ENCODE data around the gene TUBB6.

Gene TUBB6

DNA sequence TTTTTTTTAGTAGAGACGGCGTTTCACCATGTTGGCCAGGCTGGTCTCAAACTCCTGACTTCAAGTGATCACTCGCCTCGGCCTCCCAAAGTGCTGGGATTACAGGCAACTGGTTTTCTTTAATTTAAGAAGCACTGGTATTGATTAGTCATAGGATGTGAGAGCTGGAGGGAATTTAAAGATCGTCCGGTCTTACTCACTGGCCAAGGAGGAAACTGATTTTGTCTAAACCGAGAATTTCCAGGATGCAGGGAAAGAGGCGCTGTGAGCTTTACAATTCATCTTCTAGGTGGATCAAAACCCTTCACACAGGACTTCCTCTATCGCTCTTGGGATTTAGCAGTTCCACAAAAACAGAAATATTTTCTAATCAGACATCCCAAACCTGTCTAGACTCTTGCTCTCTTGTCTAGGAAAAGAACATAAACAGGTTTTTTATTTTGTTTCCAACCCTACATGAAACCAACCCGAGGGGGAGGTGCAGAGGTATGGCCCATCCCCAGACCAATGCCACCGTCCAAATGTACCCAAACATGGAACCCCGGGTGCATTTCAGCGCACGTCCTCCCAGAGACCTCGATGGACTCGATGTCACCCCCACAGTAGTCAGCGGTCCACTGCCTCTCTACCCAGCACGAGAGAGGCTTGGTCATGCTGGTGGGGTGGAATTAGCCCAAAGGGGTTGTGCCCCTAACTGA, 12.5 kb upstream of the TUBB6 start:
- no peak for TF ChIP-seq ARNT (IDR thresholded peaks at IDR 0.05)
- no peak for TF ChIP-seq HDGF (IDR thresholded peaks at IDR 0.05; ENCODE audit: borderline replicate concordance)
- no peak for TF ChIP-seq TARDBP (IDR thresholded peaks at IDR 0.05)
- no peak for TF ChIP-seq SP1 (IDR thresholded peaks at IDR 0.05)
- TF ChIP-seq SUZ12 (IDR thresholded peaks at IDR 0.05) = no peak
- no peak for TF ChIP-seq FOXK2 (IDR thresholded peaks at IDR 0.05)
- no peak for TF ChIP-seq BHLHE40 (IDR thresholded peaks at IDR 0.05; ENCODE audit: borderline replicate concordance)
- TF ChIP-seq L3MBTL2 (conservative IDR thresholded peaks at IDR 0.05) = no peak
- no peak for TF ChIP-seq LEF1 (IDR thresholded peaks at IDR 0.05; ENCODE audit: borderline replicate concordance)
- TF ChIP-seq PKNOX1 (IDR thresholded peaks at IDR 0.05) = no peak
- no peak for TF ChIP-seq NFRKB (IDR thresholded peaks at IDR 0.05)
- TF ChIP-seq FOXM1 (IDR thresholded peaks at IDR 0.05; ENCODE audit: borderline replicate concordance) = no peak
- no peak for TF ChIP-seq ZNF384 (IDR thresholded peaks at IDR 0.05)
- no peak for TF ChIP-seq FOXA1 (IDR thresholded peaks at IDR 0.05)
- TF ChIP-seq CTBP1 (IDR thresholded peaks at IDR 0.05; ENCODE audit: borderline replicate concordance) = no peak
- no peak for TF ChIP-seq ELF4 (IDR thresholded peaks at IDR 0.05)
- DNase-seq (ENCODE audit: extremely low spot score) = no peak
- ChIA-PET POLR2A (no interaction called here), CTCF (interaction anchor here (0.6 kb wide), 1 partner anchor 329 kb away, joined by 3 read pairs; no protein-coding TSS in a partner anchor)

DNA sequence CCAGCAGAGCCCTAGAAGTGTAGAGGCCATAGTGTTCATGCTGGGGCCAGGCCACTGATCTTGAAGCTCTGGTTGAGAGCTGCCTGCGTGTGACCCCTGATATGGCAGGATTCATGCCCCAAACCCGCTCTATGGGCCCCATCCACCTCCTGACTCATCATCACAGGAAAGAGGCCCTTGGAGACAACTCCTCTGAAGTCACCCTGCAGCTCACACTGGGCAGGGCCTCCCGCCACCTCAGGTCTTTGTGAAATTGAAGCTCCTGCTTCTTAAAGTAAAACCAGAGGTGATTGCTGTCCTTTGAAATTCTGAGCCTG, 12.0 kb upstream of the TUBB6 start:
- POLR2A ChIA-PET = no interaction called here
- DNase-seq (ENCODE audit: extremely low spot score) = no peak
- no peak for TF ChIP-seq HDGF (IDR thresholded peaks at IDR 0.05; ENCODE audit: borderline replicate concordance)
- TF ChIP-seq FOXA1 (IDR thresholded peaks at IDR 0.05) = no peak
- TF ChIP-seq ELF4 (IDR thresholded peaks at IDR 0.05) = no peak
- no peak for TF ChIP-seq CTBP1 (IDR thresholded peaks at IDR 0.05; ENCODE audit: borderline replicate concordance)
- no peak for TF ChIP-seq SUZ12 (IDR thresholded peaks at IDR 0.05)
- CTCF ChIA-PET = interaction anchor here (0.6 kb wide), 1 partner anchor 329 kb away, joined by 3 read pairs; no protein-coding TSS in a partner anchor

- TF ChIP-seq ZNF384 (IDR thresholded peaks at IDR 0.05) = no peak
- TF ChIP-seq BHLHE40 (IDR thresholded peaks at IDR 0.05; ENCODE audit: borderline replicate concordance) = no peak
- no peak for TF ChIP-seq FOXM1 (IDR thresholded peaks at IDR 0.05; ENCODE audit: borderline replicate concordance)
- TF ChIP-seq HDGF (IDR thresholded peaks at IDR 0.05; ENCODE audit: borderline replicate concordance) = no peak
- TF ChIP-seq LEF1 (IDR thresholded peaks at IDR 0.05; ENCODE audit: borderline replicate concordance) = no peak
- no peak for TF ChIP-seq TARDBP (IDR thresholded peaks at IDR 0.05)
- no peak for TF ChIP-seq ELF4 (IDR thresholded peaks at IDR 0.05)
- TF ChIP-seq FOXA1 (IDR thresholded peaks at IDR 0.05) = no peak
- CTCF ChIA-PET = no interaction called here
- POLR2A ChIA-PET = no interaction called here
- no peak for DNase-seq (ENCODE audit: extremely low spot score)
These were observed 11.6 kb upstream of the TUBB6 start for GRCh38 chr18:12296457-12296856.

DNA sequence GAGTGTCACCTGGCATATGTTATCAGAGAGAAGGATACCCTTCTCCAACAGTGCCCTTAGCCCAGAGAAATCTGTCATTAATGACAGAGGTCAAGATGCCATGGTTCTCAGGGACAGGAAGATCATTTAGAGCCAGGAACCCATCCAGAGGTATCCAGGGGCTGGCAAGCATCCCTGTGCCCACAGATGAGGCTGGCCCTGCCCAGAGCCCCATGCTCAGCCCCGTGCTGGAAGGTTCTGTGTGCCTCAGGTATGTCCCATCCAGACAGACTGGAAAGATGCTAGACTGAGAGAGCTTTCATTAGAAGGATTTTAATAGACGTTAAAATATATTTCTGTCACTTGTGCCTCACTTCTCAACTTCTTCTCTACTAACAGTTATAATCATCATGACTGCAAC, 8.2 kb upstream of the TUBB6 start:
- POLR2A ChIA-PET = no interaction called here
- CTCF ChIA-PET = no interaction called here
- no peak for TF ChIP-seq FOXA1 (IDR thresholded peaks at IDR 0.05)
- no peak for TF ChIP-seq SP1 (IDR thresholded peaks at IDR 0.05)
- no peak for TF ChIP-seq BHLHE40 (IDR thresholded peaks at IDR 0.05; ENCODE audit: borderline replicate concordance)
- TF ChIP-seq L3MBTL2 (conservative IDR thresholded peaks at IDR 0.05) = no peak
- TF ChIP-seq ARNT (IDR thresholded peaks at IDR 0.05) = no peak
- no peak for TF ChIP-seq ZNF384 (IDR thresholded peaks at IDR 0.05)
- no peak for TF ChIP-seq NFRKB (IDR thresholded peaks at IDR 0.05)
- no peak for TF ChIP-seq LEF1 (IDR thresholded peaks at IDR 0.05; ENCODE audit: borderline replicate concordance)
- TF ChIP-seq ELF4 (IDR thresholded peaks at IDR 0.05) = no peak
- TF ChIP-seq CTBP1 (IDR thresholded peaks at IDR 0.05; ENCODE audit: borderline replicate concordance) = no peak
- TF ChIP-seq HDGF (IDR thresholded peaks at IDR 0.05; ENCODE audit: borderline replicate concordance) = no peak
- no peak for DNase-seq (ENCODE audit: extremely low spot score)

GRCh38 chr18:12301263-12302005, 6.6 kb upstream of the TUBB6 start:
- POLR2A ChIA-PET = no interaction called here
- CTCF ChIA-PET = no interaction called here
- DNase-seq (ENCODE audit: extremely low spot score) = no peak
- TF ChIP-seq PKNOX1 (IDR thresholded peaks at IDR 0.05) (no peak), NFRKB (IDR thresholded peaks at IDR 0.05) (no peak), FOXA1 (IDR thresholded peaks at IDR 0.05) (no peak), ELF4 (IDR thresholded peaks at IDR 0.05) (no peak), BHLHE40 (IDR thresholded peaks at IDR 0.05; ENCODE audit: borderline replicate concordance) (no peak), ARNT (IDR thresholded peaks at IDR 0.05) (no peak), L3MBTL2 (conservative IDR thresholded peaks at IDR 0.05) (no peak), FOXK2 (IDR thresholded peaks at IDR 0.05) (no peak), FOXM1 (IDR thresholded peaks at IDR 0.05; ENCODE audit: borderline replicate concordance) (no peak), ZNF384 (IDR thresholded peaks at IDR 0.05) (no peak), SUZ12 (IDR thresholded peaks at IDR 0.05) (no peak), TARDBP (IDR thresholded peaks at IDR 0.05) (no peak), SP1 (IDR thresholded peaks at IDR 0.05) (no peak), LEF1 (IDR thresholded peaks at IDR 0.05; ENCODE audit: borderline replicate concordance) (no peak), HDGF (IDR thresholded peaks at IDR 0.05; ENCODE audit: borderline replicate concordance) (no peak), CTBP1 (IDR thresholded peaks at IDR 0.05; ENCODE audit: borderline replicate concordance) (no peak)

GRCh38 chr18:12302391-12303147, 5.5 kb upstream of the TUBB6 start:
- TF ChIP-seq FOXK2 (IDR thresholded peaks at IDR 0.05) (no peak), LEF1 (IDR thresholded peaks at IDR 0.05; ENCODE audit: borderline replicate concordance) (no peak), ZNF384 (IDR thresholded peaks at IDR 0.05) (no peak)
- CTCF ChIA-PET = no interaction called here
- no peak for DNase-seq (ENCODE audit: extremely low spot score)
- POLR2A ChIA-PET = no interaction called here

All from HEK293T (cell line).